ENCODE measurements around the gene TP53AIP1. TPM values are rescaled to one million over a fixed set of nuclear protein-coding genes. Genes with fewer than 3 reads are reported as not detected.

Gene TP53AIP1
- total RNA-seq, 2 donors from 2014 or later = not detected

DNA sequence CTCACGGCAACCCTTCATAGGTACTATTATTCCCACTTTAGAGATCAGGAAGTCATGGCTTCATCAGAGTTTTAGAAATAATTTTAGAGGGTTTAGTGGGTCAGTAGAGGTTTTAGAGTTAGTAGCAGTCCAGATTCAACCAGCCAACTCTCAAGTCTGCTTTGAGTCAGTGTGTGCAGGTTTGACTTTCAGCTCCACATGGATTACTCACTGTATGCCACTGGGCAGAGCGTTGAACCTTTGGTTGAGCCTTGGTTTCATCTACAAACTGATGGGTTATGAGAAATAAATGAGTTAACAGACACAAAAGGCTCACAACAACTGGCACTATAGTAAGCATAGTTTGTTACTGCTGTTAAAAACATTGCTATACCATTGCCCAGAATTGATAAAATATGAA is 19.0 kb upstream of the TP53AIP1 start:
- Histone ChIP-seq H3K27ac (ENCODE audit: low read depth, low read length) (no peak overlapping the region), H3K9me3 (ENCODE audit: control insufficient read depth, low read length) (no peaks in the 10 kb centered on the region), H3K9ac (ENCODE audit: extremely low read depth, low read length, poor library complexity, severe bottlenecking) (no peak overlapping the region), H3K36me3 (ENCODE audit: control insufficient read depth, insufficient read depth, low read length) (no peaks in the 10 kb centered on the region), H3K27me3 (ENCODE audit: control insufficient read depth, insufficient read depth, low read length, poor library complexity, severe bottlenecking) (no peaks in the 10 kb centered on the region), H3K4me3 (ENCODE audit: low read length) (no peak overlapping the region), H3K4me1 (ENCODE audit: control insufficient read depth, insufficient read depth, low read length) (no peaks in the 10 kb centered on the region)
- Mint-ChIP-seq H3K4me3 (no peak overlapping the region), H3K9me3 (no peaks in the 10 kb centered on the region), H3K27me3 (ENCODE audit: insufficient read depth) (no peaks in the 10 kb centered on the region), H3K4me1 (peaks cover 13% of the 10 kb centered on the region), H3K36me3 (ENCODE audit: low read depth) (no peaks in the 10 kb centered on the region), H3K27ac (no peak overlapping the region)
- TF ChIP-seq, protein P1, sequence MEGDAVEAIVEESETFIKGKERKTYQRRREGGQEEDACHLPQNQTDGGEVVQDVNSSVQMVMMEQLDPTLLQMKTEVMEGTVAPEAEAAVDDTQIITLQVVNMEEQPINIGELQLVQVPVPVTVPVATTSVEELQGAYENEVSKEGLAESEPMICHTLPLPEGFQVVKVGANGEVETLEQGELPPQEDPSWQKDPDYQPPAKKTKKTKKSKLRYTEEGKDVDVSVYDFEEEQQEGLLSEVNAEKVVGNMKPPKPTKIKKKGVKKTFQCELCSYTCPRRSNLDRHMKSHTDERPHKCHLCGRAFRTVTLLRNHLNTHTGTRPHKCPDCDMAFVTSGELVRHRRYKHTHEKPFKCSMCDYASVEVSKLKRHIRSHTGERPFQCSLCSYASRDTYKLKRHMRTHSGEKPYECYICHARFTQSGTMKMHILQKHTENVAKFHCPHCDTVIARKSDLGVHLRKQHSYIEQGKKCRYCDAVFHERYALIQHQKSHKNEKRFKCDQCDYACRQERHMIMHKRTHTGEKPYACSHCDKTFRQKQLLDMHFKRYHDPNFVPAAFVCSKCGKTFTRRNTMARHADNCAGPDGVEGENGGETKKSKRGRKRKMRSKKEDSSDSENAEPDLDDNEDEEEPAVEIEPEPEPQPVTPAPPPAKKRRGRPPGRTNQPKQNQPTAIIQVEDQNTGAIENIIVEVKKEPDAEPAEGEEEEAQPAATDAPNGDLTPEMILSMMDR (conservative IDR thresholded peaks at IDR 0.05) = no peak
- WGBS, 2 experiments (ENCODE audit: insufficient coverage in 1 of 2, insufficient read length in 1 of 2) = 97% methylated on average over 2 of the region's 2 CpGs; no CpG with 5 or more reads in 1 of the 2 experiments
- no peak for DNase-seq

- 86 to 91% methylated on average over 5 to 8 of the region's 8 CpGs for WGBS, 2 experiments (ENCODE audit: insufficient coverage in 1 of 2, insufficient read length in 1 of 2)
- no peaks in the 10 kb centered on the region for H3K27me3 Mint-ChIP-seq (ENCODE audit: insufficient read depth)
- H3K9me3 Mint-ChIP-seq = no peaks in the 10 kb centered on the region
- TF ChIP-seq, protein P1 (conservative IDR thresholded peaks at IDR 0.05) = no peak
- no peak overlapping the region for H3K4me3 ChIP-seq (ENCODE audit: low read length)
- no peak overlapping the region for H3K27ac ChIP-seq (ENCODE audit: low read depth, low read length)
- no peaks in the 10 kb centered on the region for H3K27me3 ChIP-seq (ENCODE audit: control insufficient read depth, insufficient read depth, low read length, poor library complexity, severe bottlenecking)
- no peak overlapping the region for H3K4me3 Mint-ChIP-seq
- H3K4me1 Mint-ChIP-seq = no peaks in the 10 kb centered on the region
- DNase-seq = no peak
- H3K4me1 ChIP-seq (ENCODE audit: control insufficient read depth, insufficient read depth, low read length) = no peaks in the 10 kb centered on the region
- H3K27ac Mint-ChIP-seq = no peak overlapping the region
- H3K36me3 ChIP-seq (ENCODE audit: control insufficient read depth, insufficient read depth, low read length) = no peaks in the 10 kb centered on the region
- H3K9ac ChIP-seq (ENCODE audit: extremely low read depth, low read length, poor library complexity, severe bottlenecking) = no peak overlapping the region
- no peaks in the 10 kb centered on the region for H3K36me3 Mint-ChIP-seq (ENCODE audit: low read depth)
- no peaks in the 10 kb centered on the region for H3K9me3 ChIP-seq (ENCODE audit: control insufficient read depth, low read length)
Observed at GRCh38 chr11:128957202-128957482, 14.5 kb upstream of the TP53AIP1 start.

DNA sequence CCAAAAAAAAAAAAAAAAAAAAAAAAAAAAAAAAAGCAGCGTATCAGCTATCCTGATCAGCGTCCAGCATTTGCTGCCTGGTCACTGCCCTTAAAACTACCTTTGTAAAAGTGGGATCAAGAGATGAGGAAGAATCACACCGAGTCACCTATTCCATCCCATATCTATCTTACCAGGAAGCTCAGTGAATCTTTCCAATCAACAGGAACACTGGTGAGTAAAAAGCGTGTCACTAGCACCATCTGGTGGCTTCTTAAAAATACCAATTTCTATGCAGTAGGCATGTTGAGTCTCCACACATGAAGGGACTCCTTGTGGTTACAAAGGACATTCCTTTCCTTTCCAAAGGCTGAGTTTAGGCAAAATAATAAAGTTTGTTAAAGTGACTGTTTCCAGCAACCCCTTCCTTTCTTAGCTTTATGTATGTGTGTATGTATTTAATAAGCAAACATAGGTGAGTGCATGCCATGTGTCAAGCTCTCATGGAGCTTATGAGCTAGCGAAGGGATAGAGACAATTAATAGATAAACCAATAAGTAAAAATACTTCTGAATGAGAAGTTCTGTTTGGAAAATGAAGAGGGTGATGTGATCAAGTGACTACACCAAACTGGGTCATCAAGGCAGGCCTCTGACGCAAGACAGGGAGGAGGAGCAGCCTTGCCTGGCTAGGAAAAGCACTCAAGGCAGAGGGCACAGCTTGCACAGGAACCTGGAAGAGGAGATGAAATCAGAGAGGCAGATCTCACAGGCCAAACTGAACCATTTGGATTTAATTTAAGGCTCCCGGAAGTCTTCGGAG is 13.9 kb upstream of the TP53AIP1 start:
- peak; percentile 74 for DNase-seq
- Histone ChIP-seq H3K4me3 (ENCODE audit: low read length) (no peak overlapping the region), H3K9ac (ENCODE audit: extremely low read depth, low read length, poor library complexity, severe bottlenecking) (no peak overlapping the region), H3K27me3 (ENCODE audit: control insufficient read depth, insufficient read depth, low read length, poor library complexity, severe bottlenecking) (no peaks in the 10 kb centered on the region), H3K27ac (ENCODE audit: low read depth, low read length) (no peak overlapping the region), H3K9me3 (ENCODE audit: control insufficient read depth, low read length) (no peaks in the 10 kb centered on the region), H3K4me1 (ENCODE audit: control insufficient read depth, insufficient read depth, low read length) (no peaks in the 10 kb centered on the region), H3K36me3 (ENCODE audit: control insufficient read depth, insufficient read depth, low read length) (no peaks in the 10 kb centered on the region)
- Mint-ChIP-seq H3K9me3 (no peaks in the 10 kb centered on the region), H3K27me3 (ENCODE audit: insufficient read depth) (no peaks in the 10 kb centered on the region), H3K27ac (no peak overlapping the region), H3K4me3 (no peak overlapping the region), H3K4me1 (no peaks in the 10 kb centered on the region), H3K36me3 (ENCODE audit: low read depth) (no peaks in the 10 kb centered on the region)
- 56 to 65% methylated on average over 5 to 6 of the region's 8 CpGs for WGBS, 2 experiments (ENCODE audit: insufficient coverage in 1 of 2, insufficient read length in 1 of 2)
- TF ChIP-seq, protein P1 (conservative IDR thresholded peaks at IDR 0.05) = peak; percentile 94
